ENCODE results near the gene CLECL1. TPM values are rescaled to one million over a fixed set of nuclear protein-coding genes. Genes with fewer than 3 reads are reported as not detected.

Gene CLECL1
- total and polyA plus RNA-seq, 2 of the 8 experiments (the other 6 are each of a cell fraction or from before 2014, with no cell fraction given), result not detected

DNA sequence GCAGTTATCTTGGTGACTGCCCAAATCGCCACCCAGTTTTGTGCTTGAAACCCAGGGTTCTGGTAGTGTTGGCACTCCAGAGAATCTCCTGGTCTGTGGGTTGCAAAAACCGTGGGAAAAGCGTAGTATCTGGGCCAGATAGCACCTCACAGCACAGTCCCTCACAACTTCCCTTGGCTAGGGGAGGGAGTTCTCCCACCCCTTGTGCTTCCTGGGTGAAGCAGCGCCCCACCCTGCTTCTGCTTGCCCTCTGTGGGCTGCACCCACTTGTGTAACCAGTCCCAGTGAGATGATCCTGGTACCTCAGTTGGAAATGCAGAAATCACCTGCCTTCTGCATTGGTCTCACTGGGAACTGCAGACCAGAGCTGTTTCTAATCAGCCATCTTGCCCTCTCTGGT lies 47.0 kb downstream of the CLECL1 start:
- POLR2A ChIA-PET (ENCODE audit: partially characterized antibody), result no interaction called here

More for the DNA sequence above, 47.0 kb downstream of the CLECL1 start:
- FAIRE-seq, result no peak
- Histone ChIP-seq H4K20me1 (replicated peaks in 1 of 2; ENCODE audit: control insufficient read depth in 1 of 2, insufficient read depth in 2 of 2, low read length in 2 of 2) (no peaks in the 10 kb centered on the region), H3K9me3 (ENCODE audit: insufficient read depth in 2 of 2, low read depth in 1 of 2, low read length in 1 of 2) (no peaks in the 10 kb centered on the region; a peak in 1 of 4 replicates), H3K79me2 (ENCODE audit: control insufficient read depth in 1 of 2, insufficient read depth in 2 of 2, low read length in 2 of 2) (no peaks in the 10 kb centered on the region), H2BK15ac (ENCODE audit: low read length) (no peak overlapping the region), H3K23ac (ENCODE audit: insufficient read length) (no peak overlapping the region), H2BK12ac (ENCODE audit: low read depth, low read length) (no peak overlapping the region), H3K14ac (ENCODE audit: insufficient read length) (no peak overlapping the region), H2BK120ac (replicated peaks; ENCODE audit: low read depth, low read length) (no peak overlapping the region), H2AK5ac (ENCODE audit: low read depth, low read length) (no peak overlapping the region), H3K56ac (replicated peaks; ENCODE audit: insufficient read length, low read depth, low read length) (no peak overlapping the region), H3K4me3 (ENCODE audit: extremely low read depth in 1 of 4, insufficient read depth in 2 of 4, low read depth in 3 of 4, low read length in 4 of 4) (no peak overlapping the region), H4K8ac (ENCODE audit: extremely low read depth, insufficient read depth, low read length) (no peak overlapping the region), H4K91ac (replicated peaks; ENCODE audit: insufficient read length, low read length) (no peak overlapping the region), H2BK5ac (ENCODE audit: low read depth, low read length) (no peak overlapping the region), H3K18ac (ENCODE audit: extremely low read depth, low read length) (no peak overlapping the region), H2AFZ (ENCODE audit: low read length) (no peak overlapping the region), H4K5ac (ENCODE audit: insufficient read length, low read depth, low read length) (no peak overlapping the region), H3K4me1 (replicated peaks in 1 of 4; ENCODE audit: control insufficient read depth in 3 of 4, insufficient read depth in 4 of 4, low read length in 3 of 4) (peaks cover 0 to 2% (median 0%) of the 10 kb centered on the region in 4 experiments; a peak in 1 of 7 replicates), H3K27me3 (replicated peaks in 1 of 4; ENCODE audit: control insufficient read depth in 3 of 4, extremely low read depth in 1 of 4, insufficient read depth in 3 of 4, low read length in 3 of 4) (no peaks in the 10 kb centered on the region), H2BK20ac (ENCODE audit: low read length) (no peak overlapping the region), H3K9ac (replicated peaks in 1 of 4; ENCODE audit: extremely low read depth in 1 of 4, low read depth in 3 of 4, low read length in 3 of 4) (no peak overlapping the region), H3K4me2 (ENCODE audit: insufficient read depth in 1 of 2, low read depth in 2 of 2, low read length in 2 of 2) (no peak overlapping the region), H3K79me1 (ENCODE audit: low read depth, low read length) (no peaks in the 10 kb centered on the region), H3K4ac (replicated peaks; ENCODE audit: insufficient read length, low read depth, low read length) (no peak overlapping the region), H3K23me2 (ENCODE audit: low read depth, low read length) (no peaks in the 10 kb centered on the region), H3K36me3 (ENCODE audit: control insufficient read depth in 2 of 4, insufficient read depth in 4 of 4, low read length in 3 of 4) (peaks cover 0 to 14% (median 4%) of the 10 kb centered on the region in 4 experiments; a peak in 4 of 8 replicates), H3K27ac (ENCODE audit: low read depth, low read length) (no peak overlapping the region)
- no peak for DNase-seq (ENCODE audit: low read depth in 1 of 2, low spot score in 2 of 2)
- TF ChIP-seq HDAC2 (IDR thresholded peaks at IDR 0.05; ENCODE audit: borderline replicate concordance in 1 of 2, low read depth in 2 of 2, low read length in 2 of 2) (no peak), POU5F1 (IDR thresholded peaks at IDR 0.05; ENCODE audit: low read depth, low read length) (no peak), JUND (IDR thresholded peaks at IDR 0.05; ENCODE audit: low read length) (no peak), KDM5A (IDR thresholded peaks at IDR 0.05; ENCODE audit: low read length) (no peak), RXRA (IDR thresholded peaks at IDR 0.05; ENCODE audit: insufficient read depth, low read depth, low read length) (no peak), MAFK (IDR thresholded peaks at IDR 0.05; ENCODE audit: low read depth, low read length) (no peak), TEAD4 (IDR thresholded peaks at IDR 0.05; ENCODE audit: low read depth, low read length) (no peak), TBP (IDR thresholded peaks at IDR 0.05; ENCODE audit: low read depth, low read length) (no peak), FOSL1 (IDR thresholded peaks at IDR 0.05; ENCODE audit: insufficient read depth, low read depth, low read length) (no peak)
- TF ChIP-seq, protein P1, sequence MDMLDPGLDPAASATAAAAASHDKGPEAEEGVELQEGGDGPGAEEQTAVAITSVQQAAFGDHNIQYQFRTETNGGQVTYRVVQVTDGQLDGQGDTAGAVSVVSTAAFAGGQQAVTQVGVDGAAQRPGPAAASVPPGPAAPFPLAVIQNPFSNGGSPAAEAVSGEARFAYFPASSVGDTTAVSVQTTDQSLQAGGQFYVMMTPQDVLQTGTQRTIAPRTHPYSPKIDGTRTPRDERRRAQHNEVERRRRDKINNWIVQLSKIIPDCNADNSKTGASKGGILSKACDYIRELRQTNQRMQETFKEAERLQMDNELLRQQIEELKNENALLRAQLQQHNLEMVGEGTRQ (IDR thresholded peaks at IDR 0.05; ENCODE audit: low read length), result no peak
- CTCF ChIA-PET (ENCODE audit: partially characterized antibody), result interaction anchor here (1.0 kb wide), 1 partner anchor 22 kb away, joined by 3 read pairs; no protein-coding TSS in a partner anchor
- 88% methylated on average over 4 of the region's 4 CpGs; no CpG with 5 or more reads in 1 of the 2 experiments for WGBS, 2 experiments (ENCODE audit: extremely low coverage in 1 of 2, insufficient coverage in 1 of 2, insufficient read length in 1 of 2, insufficient replicate concordance in 2 of 2, low coverage in 1 of 2, low lambda C conversion rate in 2 of 2, missing lambda C conversion rate in 1 of 2)
